BLaER1 treated with 17β-estradiol and CSF1 and Interleukin-3, amounts not matched to agents 10 nM and 100 nM (cell line): Measurements from ENCODE around the gene DNMT1.

Experiments
- H3K27ac ChIP-seq, 11 experiments: shearing (Covaris generic); formaldehyde crosslinking; 2 replicates each; pipeline ENCODE4 v1.8.1; 2022
- H3K27me3 ChIP-seq, 11 experiments: shearing (Covaris generic); formaldehyde crosslinking; 2 replicates each; pipeline ENCODE4 v1.8.1; 2022
- H3K36me3 ChIP-seq, 11 experiments: shearing (Covaris generic); formaldehyde crosslinking; 2 replicates each; pipeline ENCODE4 v1.8.1; 2022
- H3K4me1 ChIP-seq, 10 experiments: shearing (Covaris generic); formaldehyde crosslinking; 2 replicates each; pipeline ENCODE4 v1.8.1; 2022
- H3K4me2 ChIP-seq, 11 experiments: shearing (Covaris generic); formaldehyde crosslinking; 2 replicates each; pipeline ENCODE4 v1.8.1; 2022
- H3K4me3 ChIP-seq, 10 experiments: shearing (Covaris generic); formaldehyde crosslinking; 2 replicates each; pipeline ENCODE4 v1.8.1; 2022
- H3K9ac ChIP-seq, 11 experiments: shearing (Covaris generic); formaldehyde crosslinking; 2 replicates each; pipeline ENCODE4 v1.8.1; 2022
- H3K9me3 ChIP-seq, 11 experiments: shearing (Covaris generic); formaldehyde crosslinking; replicated peaks in 1 of 11; 2 replicates each; pipeline ENCODE4 v1.8.1; 2022
- H4K20me1 ChIP-seq, 11 experiments: shearing (Covaris generic); formaldehyde crosslinking; 2 replicates each; pipeline ENCODE4 v1.8.1; 2022
- Cebpa-rat ChIP-seq, 11 experiments: shearing (Covaris generic); IDR thresholded peaks; 2 replicates each; pipeline ENCODE4 v1.8.1; 2022

Gene DNMT1

GRCh38 chr19:10226376-10227025, 31.7 kb upstream of the DNMT1 start:
- Histone ChIP-seq H3K4me1 (peaks cover 44 to 78% (median 64%) of the 10 kb centered on the region in 10 experiments), H3K4me3 (no peak overlapping the region), H3K9ac (peak overlapping the region in 3 of 11 experiments; percentile 7 to 44 (median 24); a peak in 4 of 22 replicates), H3K27me3 (no peaks in the 10 kb centered on the region), H4K20me1 (peaks cover 4 to 83% (median 50%) of the 10 kb centered on the region in 11 experiments; a peak in 17 of 22 replicates), H3K4me2 (peak overlapping the region in 4 of 11 experiments; percentile 15 to 44 (median 41); a peak in 6 of 22 replicates), H3K9me3 (no peaks in the 10 kb centered on the region), H3K27ac (peak overlapping the region in 2 of 11 experiments; percentile 16 to 32; a peak in 3 of 22 replicates), H3K36me3 (peaks cover 10 to 52% (median 26%) of the 10 kb centered on the region in 11 experiments; a peak in 21 of 22 replicates)
- no peak for TF ChIP-seq Cebpa-rat (IDR thresholded peaks at IDR 0.05)

- H3K4me1 ChIP-seq = peaks cover 45 to 82% (median 67%) of the 10 kb centered on the region in 10 experiments
- peak overlapping the region in 4 of 11 experiments; percentile 7 to 44 (median 20); a peak in 4 of 22 replicates for H3K9ac ChIP-seq
- H3K36me3 ChIP-seq = peaks cover 10 to 57% (median 31%) of the 10 kb centered on the region in 11 experiments; a peak in 21 of 22 replicates
- H3K27me3 ChIP-seq = no peaks in the 10 kb centered on the region
- TF ChIP-seq Cebpa-rat (IDR thresholded peaks at IDR 0.05) = no peak
- H4K20me1 ChIP-seq = peaks cover 4 to 88% (median 50%) of the 10 kb centered on the region in 11 experiments; a peak in 17 of 22 replicates
- no peaks in the 10 kb centered on the region for H3K9me3 ChIP-seq
- no peak overlapping the region for H3K4me3 ChIP-seq
- peak overlapping the region in 3 of 11 experiments; percentile 15 to 44 (median 43); a peak in 5 of 22 replicates for H3K4me2 ChIP-seq
- peak overlapping the region in 2 of 11 experiments; percentile 16 to 32; a peak in 3 of 22 replicates for H3K27ac ChIP-seq
These were observed 31.2 kb upstream of the DNMT1 start for GRCh38 chr19:10226021-10226375.

- Histone ChIP-seq H3K27me3 (no peaks in the 10 kb centered on the region), H3K27ac (no peak overlapping the region), H4K20me1 (peaks cover 4 to 94% (median 46%) of the 10 kb centered on the region in 11 experiments; a peak in 17 of 22 replicates), H3K9me3 (no peaks in the 10 kb centered on the region), H3K4me3 (no peak overlapping the region), H3K9ac (no peak overlapping the region), H3K36me3 (peaks cover 10 to 59% (median 35%) of the 10 kb centered on the region in 11 experiments; a peak in 21 of 22 replicates), H3K4me2 (no peak overlapping the region), H3K4me1 (peaks cover 42 to 88% (median 65%) of the 10 kb centered on the region in 10 experiments)
- no peak for TF ChIP-seq Cebpa-rat (IDR thresholded peaks at IDR 0.05)
These were observed 29.6 kb upstream of the DNMT1 start for GRCh38 chr19:10224337-10224736.

- Histone ChIP-seq H3K9ac (peak overlapping the region in 2 of 11 experiments; percentile 31 to 38; a peak in 1 of 22 replicates), H3K36me3 (peaks cover 10 to 62% (median 35%) of the 10 kb centered on the region in 11 experiments; a peak in 21 of 22 replicates), H3K27me3 (no peaks in the 10 kb centered on the region), H4K20me1 (peaks cover 4 to 87% (median 42%) of the 10 kb centered on the region in 11 experiments; a peak in 17 of 22 replicates), H3K9me3 (no peaks in the 10 kb centered on the region), H3K4me2 (peak overlapping the region in 2 of 11 experiments; percentile 41 to 71; a peak in 4 of 22 replicates), H3K27ac (0 out of 22 replicates have a peak overlapping the region, but pooled peaks of 1 of the 11 experiments have one; percentile 17), H3K4me3 (no peak overlapping the region), H3K4me1 (peaks cover 35 to 88% (median 58%) of the 10 kb centered on the region in 10 experiments)
- TF ChIP-seq Cebpa-rat (IDR thresholded peaks at IDR 0.05) = no peak
These were observed 28.9 kb upstream of the DNMT1 start for GRCh38 chr19:10223488-10224213.

GRCh38 chr19:10222201-10222890, 27.6 kb upstream of the DNMT1 start:
- peaks cover 2 to 74% (median 30%) of the 10 kb centered on the region in 11 experiments; a peak in 17 of 22 replicates for H4K20me1 ChIP-seq
- H3K27me3 ChIP-seq = no peaks in the 10 kb centered on the region
- H3K4me1 ChIP-seq = peaks cover 22 to 75% (median 45%) of the 10 kb centered on the region in 10 experiments
- TF ChIP-seq Cebpa-rat (IDR thresholded peaks at IDR 0.05) = no peak
- H3K4me2 ChIP-seq = peak overlapping the region; percentile 2 to 83 (median 41); a peak in 19 of 22 replicates
- no peak overlapping the region for H3K4me3 ChIP-seq
- H3K36me3 ChIP-seq = peaks cover 14 to 65% (median 41%) of the 10 kb centered on the region in 11 experiments; a peak in 21 of 22 replicates
- H3K9me3 ChIP-seq = no peaks in the 10 kb centered on the region
- H3K27ac ChIP-seq = peak overlapping the region in 5 of 11 experiments; percentile 0 to 49 (median 20); a peak in 6 of 22 replicates
- peak overlapping the region in 3 of 11 experiments; percentile 26 to 33 (median 31); a peak in 4 of 22 replicates for H3K9ac ChIP-seq

GRCh38 chr19:10220695-10221094, 25.9 kb upstream of the DNMT1 start:
- Histone ChIP-seq H3K4me3 (no peak overlapping the region), H3K4me1 (peaks cover 19 to 61% (median 34%) of the 10 kb centered on the region in 10 experiments), H3K36me3 (peaks cover 12 to 68% (median 45%) of the 10 kb centered on the region in 11 experiments; a peak in 21 of 22 replicates), H3K9me3 (no peaks in the 10 kb centered on the region), H3K4me2 (peak overlapping the region in 3 of 11 experiments; percentile 56 to 71 (median 68); a peak in 6 of 22 replicates), H3K27me3 (no peaks in the 10 kb centered on the region), H3K9ac (0 out of 22 replicates have a peak overlapping the region, but pooled peaks of 1 of the 11 experiments have one; percentile 29), H4K20me1 (peaks cover 0 to 59% (median 17%) of the 10 kb centered on the region in 11 experiments; a peak in 17 of 22 replicates), H3K27ac (peak overlapping the region in 5 of 11 experiments; percentile 21 to 44 (median 35); a peak in 5 of 22 replicates)
- no peak for TF ChIP-seq Cebpa-rat (IDR thresholded peaks at IDR 0.05)

- Histone ChIP-seq H4K20me1 (peaks cover 0 to 49% (median 8%) of the 10 kb centered on the region in 11 experiments; a peak in 14 of 22 replicates), H3K27me3 (no peaks in the 10 kb centered on the region), H3K9ac (no peak overlapping the region; a peak in 1 of 22 replicates), H3K36me3 (peaks cover 8 to 62% (median 36%) of the 10 kb centered on the region in 11 experiments; a peak in 21 of 22 replicates), H3K4me3 (no peak overlapping the region), H3K4me1 (peaks cover 19 to 57% (median 34%) of the 10 kb centered on the region in 10 experiments), H3K4me2 (peak overlapping the region in 7 of 11 experiments; percentile 10 to 59 (median 19); a peak in 9 of 22 replicates), H3K9me3 (no peaks in the 10 kb centered on the region), H3K27ac (peak overlapping the region in 4 of 11 experiments; percentile 23 to 44 (median 34); a peak in 4 of 22 replicates)
- no peak for TF ChIP-seq Cebpa-rat (IDR thresholded peaks at IDR 0.05)
These were observed 24.9 kb upstream of the DNMT1 start for GRCh38 chr19:10219678-10220077.

GRCh38 chr19:10217085-10217484, 22.3 kb upstream of the DNMT1 start:
- Histone ChIP-seq H3K27me3 (no peaks in the 10 kb centered on the region), H3K4me1 (peaks cover 10 to 49% (median 24%) of the 10 kb centered on the region in 10 experiments; a peak in 18 of 20 replicates), H3K27ac (no peak overlapping the region), H3K9me3 (no peaks in the 10 kb centered on the region), H3K36me3 (peaks cover 0 to 40% (median 20%) of the 10 kb centered on the region in 11 experiments; a peak in 11 of 22 replicates), H4K20me1 (peaks cover 0 to 25% (median 4%) of the 10 kb centered on the region in 11 experiments; a peak in 7 of 22 replicates), H3K9ac (no peak overlapping the region), H3K4me2 (no peak overlapping the region), H3K4me3 (no peak overlapping the region)
- no peak for TF ChIP-seq Cebpa-rat (IDR thresholded peaks at IDR 0.05)
